ENCODE measurements around the gene MVB12B.

Gene MVB12B

GRCh38 chr9:126501383-126502331 is 175.0 kb downstream of the MVB12B start:
- no peak for DNase-seq (ENCODE audit: low read depth in 2 of 3, low spot score in 1 of 3)

GRCh38 chr9:126502417-126503332 is 176.0 kb downstream of the MVB12B start:
- no peak for DNase-seq (ENCODE audit: low read depth in 2 of 3, low spot score in 1 of 3)

- DNase-seq (ENCODE audit: low read depth in 2 of 3, low spot score in 1 of 3), result no peak
Observed at GRCh38 chr9:126503333-126504085, 176.9 kb downstream of the MVB12B start.

- no peak for DNase-seq (ENCODE audit: low read depth in 2 of 3, low spot score in 1 of 3)
Observed at GRCh38 chr9:126504086-126504976, 177.7 kb downstream of the MVB12B start.

- DNase-seq (ENCODE audit: low read depth in 2 of 3, low spot score in 1 of 3), result no peak
Observed at GRCh38 chr9:126504977-126505455, 178.4 kb downstream of the MVB12B start.

- DNase-seq (ENCODE audit: low read depth in 2 of 3, low spot score in 1 of 3), result no peak
Observed at GRCh38 chr9:126505697-126506346, 179.2 kb downstream of the MVB12B start.

GRCh38 chr9:126506361-126507317 is 180.0 kb downstream of the MVB12B start:
- no peak for DNase-seq (ENCODE audit: low read depth in 2 of 3, low spot score in 1 of 3)

GRCh38 chr9:126507318-126508109 is 180.9 kb downstream of the MVB12B start:
- DNase-seq (ENCODE audit: low read depth in 2 of 3, low spot score in 1 of 3), result no peak

GRCh38 chr9:126508171-126508591 is 181.6 kb downstream of the MVB12B start:
- no peak for DNase-seq (ENCODE audit: low read depth in 2 of 3, low spot score in 1 of 3)

- no peak for DNase-seq (ENCODE audit: low read depth in 2 of 3, low spot score in 1 of 3)
Observed at GRCh38 chr9:126508928-126509327, 182.3 kb downstream of the MVB12B start.

GRCh38 chr9:126509718-126510117 is 183.1 kb downstream of the MVB12B start:
- DNase-seq (ENCODE audit: low read depth in 2 of 3, low spot score in 1 of 3), result no peak

GRCh38 chr9:126510564-126510963 is 183.9 kb downstream of the MVB12B start:
- DNase-seq (ENCODE audit: low read depth in 2 of 3, low spot score in 1 of 3), result no peak

- no peak for DNase-seq (ENCODE audit: low read depth in 2 of 3, low spot score in 1 of 3)
Observed at GRCh38 chr9:126511411-126511810, 184.8 kb downstream of the MVB12B start.

GRCh38 chr9:126513159-126514036 is 186.8 kb downstream of the MVB12B start:
- no peak for DNase-seq (ENCODE audit: low read depth in 2 of 3, low spot score in 1 of 3)

- DNase-seq (ENCODE audit: low read depth in 2 of 3, low spot score in 1 of 3), result peak in 2 of 3 donors; percentile 49 to 58
Observed at GRCh38 chr9:126514037-126514821, 187.6 kb downstream of the MVB12B start.
